ENCODE results near the gene RPS6KA3. TPM values are rescaled to one million over a fixed set of nuclear protein-coding genes. Genes with fewer than 3 reads are reported as not detected.

The RPS6KA3 gene
- total RNA-seq, 1 experiment from 2014 or later, result 14.6 TPM

DNA sequence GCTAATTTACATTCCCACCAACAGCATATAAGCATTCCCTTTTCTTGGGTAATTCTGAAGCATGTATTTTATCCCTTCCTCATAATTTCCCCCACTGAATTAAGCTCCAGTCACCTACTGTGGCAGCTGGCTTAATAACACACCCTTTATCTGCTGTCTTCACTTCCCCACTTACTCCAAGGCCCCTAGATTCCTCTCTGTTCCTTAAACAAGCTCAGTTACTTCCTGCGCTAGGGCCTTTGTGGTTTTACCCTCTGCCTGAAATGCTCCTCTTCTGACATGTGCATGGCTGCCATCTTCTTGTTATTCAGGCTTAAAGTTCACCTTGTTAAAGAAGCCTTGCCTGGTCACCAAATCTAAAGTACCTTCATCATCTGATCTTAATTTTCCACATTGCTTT is 47.2 kb upstream of the RPS6KA3 start (continued):
- TF ChIP-seq, protein P1, sequence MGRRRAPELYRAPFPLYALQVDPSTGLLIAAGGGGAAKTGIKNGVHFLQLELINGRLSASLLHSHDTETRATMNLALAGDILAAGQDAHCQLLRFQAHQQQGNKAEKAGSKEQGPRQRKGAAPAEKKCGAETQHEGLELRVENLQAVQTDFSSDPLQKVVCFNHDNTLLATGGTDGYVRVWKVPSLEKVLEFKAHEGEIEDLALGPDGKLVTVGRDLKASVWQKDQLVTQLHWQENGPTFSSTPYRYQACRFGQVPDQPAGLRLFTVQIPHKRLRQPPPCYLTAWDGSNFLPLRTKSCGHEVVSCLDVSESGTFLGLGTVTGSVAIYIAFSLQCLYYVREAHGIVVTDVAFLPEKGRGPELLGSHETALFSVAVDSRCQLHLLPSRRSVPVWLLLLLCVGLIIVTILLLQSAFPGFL (CRISPR knock-in tag; IDR thresholded peaks at IDR 0.05; ENCODE audit: borderline replicate concordance), result no peak
- TF ChIP-seq, protein P2, sequence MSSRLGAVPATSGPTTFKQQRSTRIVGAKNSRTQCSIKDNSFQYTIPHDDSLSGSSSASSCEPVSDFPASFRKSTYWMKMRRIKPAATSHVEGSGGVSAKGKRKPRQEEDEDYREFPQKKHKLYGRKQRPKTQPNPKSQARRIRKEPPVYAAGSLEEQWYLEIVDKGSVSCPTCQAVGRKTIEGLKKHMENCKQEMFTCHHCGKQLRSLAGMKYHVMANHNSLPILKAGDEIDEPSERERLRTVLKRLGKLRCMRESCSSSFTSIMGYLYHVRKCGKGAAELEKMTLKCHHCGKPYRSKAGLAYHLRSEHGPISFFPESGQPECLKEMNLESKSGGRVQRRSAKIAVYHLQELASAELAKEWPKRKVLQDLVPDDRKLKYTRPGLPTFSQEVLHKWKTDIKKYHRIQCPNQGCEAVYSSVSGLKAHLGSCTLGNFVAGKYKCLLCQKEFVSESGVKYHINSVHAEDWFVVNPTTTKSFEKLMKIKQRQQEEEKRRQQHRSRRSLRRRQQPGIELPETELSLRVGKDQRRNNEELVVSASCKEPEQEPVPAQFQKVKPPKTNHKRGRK (CRISPR knock-in tag; IDR thresholded peaks at IDR 0.05; ENCODE audit: borderline replicate concordance), result no peak
- no peak for TF ChIP-seq FOXK1 (CRISPR knock-in tag; IDR thresholded peaks at IDR 0.05)
- no peak for TF ChIP-seq GRHL2 (CRISPR knock-in tag; IDR thresholded peaks at IDR 0.05; ENCODE audit: insufficient replicate concordance, severe bottlenecking)
- no peak for TF ChIP-seq TEAD4 (CRISPR knock-in tag; IDR thresholded peaks at IDR 0.05)
- no peak for TF ChIP-seq ZNF425 (CRISPR knock-in tag; conservative IDR thresholded peaks at IDR 0.05)
- TF ChIP-seq MYBL2 (CRISPR knock-in tag; IDR thresholded peaks at IDR 0.05), result no peak
- TF ChIP-seq, protein P3, sequence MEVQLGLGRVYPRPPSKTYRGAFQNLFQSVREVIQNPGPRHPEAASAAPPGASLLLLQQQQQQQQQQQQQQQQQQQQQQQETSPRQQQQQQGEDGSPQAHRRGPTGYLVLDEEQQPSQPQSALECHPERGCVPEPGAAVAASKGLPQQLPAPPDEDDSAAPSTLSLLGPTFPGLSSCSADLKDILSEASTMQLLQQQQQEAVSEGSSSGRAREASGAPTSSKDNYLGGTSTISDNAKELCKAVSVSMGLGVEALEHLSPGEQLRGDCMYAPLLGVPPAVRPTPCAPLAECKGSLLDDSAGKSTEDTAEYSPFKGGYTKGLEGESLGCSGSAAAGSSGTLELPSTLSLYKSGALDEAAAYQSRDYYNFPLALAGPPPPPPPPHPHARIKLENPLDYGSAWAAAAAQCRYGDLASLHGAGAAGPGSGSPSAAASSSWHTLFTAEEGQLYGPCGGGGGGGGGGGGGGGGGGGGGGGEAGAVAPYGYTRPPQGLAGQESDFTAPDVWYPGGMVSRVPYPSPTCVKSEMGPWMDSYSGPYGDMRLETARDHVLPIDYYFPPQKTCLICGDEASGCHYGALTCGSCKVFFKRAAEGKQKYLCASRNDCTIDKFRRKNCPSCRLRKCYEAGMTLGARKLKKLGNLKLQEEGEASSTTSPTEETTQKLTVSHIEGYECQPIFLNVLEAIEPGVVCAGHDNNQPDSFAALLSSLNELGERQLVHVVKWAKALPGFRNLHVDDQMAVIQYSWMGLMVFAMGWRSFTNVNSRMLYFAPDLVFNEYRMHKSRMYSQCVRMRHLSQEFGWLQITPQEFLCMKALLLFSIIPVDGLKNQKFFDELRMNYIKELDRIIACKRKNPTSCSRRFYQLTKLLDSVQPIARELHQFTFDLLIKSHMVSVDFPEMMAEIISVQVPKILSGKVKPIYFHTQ (CRISPR knock-in tag; IDR thresholded peaks at IDR 0.05), result no peak
- no peak for TF ChIP-seq SMAD3 (CRISPR knock-in tag; IDR thresholded peaks at IDR 0.05; ENCODE audit: borderline replicate concordance)
- TF ChIP-seq, protein P4, sequence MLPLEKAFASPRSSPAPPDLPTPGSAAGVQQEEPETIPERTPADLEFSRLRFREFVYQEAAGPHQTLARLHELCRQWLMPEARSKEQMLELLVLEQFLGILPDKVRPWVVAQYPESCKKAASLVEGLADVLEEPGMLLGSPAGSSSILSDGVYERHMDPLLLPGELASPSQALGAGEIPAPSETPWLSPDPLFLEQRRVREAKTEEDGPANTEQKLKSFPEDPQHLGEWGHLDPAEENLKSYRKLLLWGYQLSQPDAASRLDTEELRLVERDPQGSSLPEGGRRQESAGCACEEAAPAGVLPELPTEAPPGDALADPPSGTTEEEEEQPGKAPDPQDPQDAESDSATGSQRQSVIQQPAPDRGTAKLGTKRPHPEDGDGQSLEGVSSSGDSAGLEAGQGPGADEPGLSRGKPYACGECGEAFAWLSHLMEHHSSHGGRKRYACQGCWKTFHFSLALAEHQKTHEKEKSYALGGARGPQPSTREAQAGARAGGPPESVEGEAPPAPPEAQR (CRISPR knock-in tag; IDR thresholded peaks at IDR 0.05), result no peak

DNA sequence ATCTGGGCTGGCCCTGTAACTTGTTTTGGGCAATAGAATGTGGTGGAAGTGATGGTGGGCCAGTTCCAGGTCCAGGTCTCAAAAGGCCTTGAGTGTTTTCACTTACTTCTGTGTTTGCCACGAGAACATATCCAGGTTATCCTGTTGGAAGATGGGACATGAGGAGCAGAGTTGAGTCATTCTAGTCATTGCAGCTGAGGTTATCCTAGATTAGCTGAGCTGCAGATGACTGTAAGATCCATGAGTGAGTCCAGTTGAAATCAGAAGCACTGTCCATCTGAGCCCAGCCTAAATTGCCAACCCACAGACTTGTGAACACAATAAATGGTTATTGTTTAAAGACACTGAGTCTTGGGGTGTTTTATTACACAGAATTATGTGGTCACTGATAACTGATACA is 45.3 kb upstream of the RPS6KA3 start:
- ChIA-PET POLR2A (no interaction called here), CTCF (no interaction called here)
- no peak for TF ChIP-seq ATF3 (CRISPR knock-in tag; conservative IDR thresholded peaks at IDR 0.05)
- TF ChIP-seq ESRRA (CRISPR knock-in tag; IDR thresholded peaks at IDR 0.05; ENCODE audit: borderline replicate concordance), result no peak
- no peak for TF ChIP-seq RELA (CRISPR knock-in tag; IDR thresholded peaks at IDR 0.05; ENCODE audit: borderline replicate concordance)
- no peak for TF ChIP-seq NFE2L1 (CRISPR knock-in tag; IDR thresholded peaks at IDR 0.05)
- no peak for TF ChIP-seq KAT7 (CRISPR knock-in tag; IDR thresholded peaks at IDR 0.05; ENCODE audit: borderline replicate concordance)
- no peak for TF ChIP-seq TP53 (CRISPR knock-in tag; IDR thresholded peaks at IDR 0.05)
- Mint-ChIP-seq H3K4me1 (peaks cover 4% of the 10 kb centered on the region; the same call in 1 of the 2 replicates), H3K27ac (no peak overlapping the region), H3K36me3 (no peaks in the 10 kb centered on the region), H3K4me3 (no peak overlapping the region), H3K9me3 (no peaks in the 10 kb centered on the region), H3K27me3 (ENCODE audit: low read depth) (no peaks in the 10 kb centered on the region)
- ATAC-seq (no peak), DNase-seq (ENCODE audit: low spot score) (no peak)
